GM19395 (cell line): ENCODE data around the gene CCR5AS.
"Not testable (repeated sequence)": the region's sequence is repeated elsewhere in the genome, so short reads cannot be mapped to it uniquely, and the experiment has no call there.

Experiments used
- ATAC-seq: cut with Tn5 transposase; IDR thresholded peaks from one replicate; pipeline ENCODE4 v1.9.1; 2021; ENCODE audit warnings: mild to moderate bottlenecking, moderate library complexity; ENCODE audit not compliant: unreplicated experiment

Gene CCR5AS

GRCh38 chr3:46406443-46406787 is 451 bp downstream of the CCR5AS start:
- no peak for ATAC-seq

- ATAC-seq: no peak
Measured at GRCh38 chr3:46405301-46406019, 1.4 kb downstream of the CCR5AS start.

GRCh38 chr3:46402902-46403301 is 4.0 kb downstream of the CCR5AS start:
- not testable (repeated sequence) for ATAC-seq

GRCh38 chr3:46401579-46401978 is 5.3 kb downstream of the CCR5AS start:
- no peak for ATAC-seq

- no peak for ATAC-seq
Measured at GRCh38 chr3:46400846-46401245, 6.0 kb downstream of the CCR5AS start.

GRCh38 chr3:46400000-46400734 is 6.7 kb downstream of the CCR5AS start:
- ATAC-seq: no peak

- no peak for ATAC-seq
Measured at GRCh38 chr3:46399557-46399956, 7.3 kb downstream of the CCR5AS start.

GRCh38 chr3:46399098-46399497 is 7.8 kb downstream of the CCR5AS start:
- no peak for ATAC-seq

- ATAC-seq: no peak
Measured at GRCh38 chr3:46398186-46398955, 8.5 kb downstream of the CCR5AS start.

GRCh38 chr3:46397111-46397510 is 9.8 kb downstream of the CCR5AS start:
- ATAC-seq: no peak

- no peak for ATAC-seq
Measured at GRCh38 chr3:46395766-46396530, 10.9 kb downstream of the CCR5AS start.

- ATAC-seq: no peak
Measured at GRCh38 chr3:46395210-46395661, 11.6 kb downstream of the CCR5AS start.

GRCh38 chr3:46393554-46394434 is 13.1 kb downstream of the CCR5AS start:
- ATAC-seq: no peak

GRCh38 chr3:46393011-46393410 is 13.9 kb downstream of the CCR5AS start:
- ATAC-seq: no peak

GRCh38 chr3:46391526-46391925 is 15.3 kb downstream of the CCR5AS start:
- ATAC-seq: not testable (repeated sequence)

- no peak for ATAC-seq
Measured at GRCh38 chr3:46389306-46389705, 17.6 kb downstream of the CCR5AS start.

- not testable (repeated sequence) for ATAC-seq
Measured at GRCh38 chr3:46388847-46389246, 18.0 kb downstream of the CCR5AS start.

GRCh38 chr3:46386205-46386604 is 20.7 kb downstream of the CCR5AS start:
- ATAC-seq: no peak

GRCh38 chr3:46383951-46384330 is 22.9 kb downstream of the CCR5AS start:
- ATAC-seq: no peak
